GDM1 (cell line): ENCODE measurements around the gene GEN1.
"Not testable (repeated sequence)": the region's sequence is repeated elsewhere in the genome, so short reads cannot be mapped to it uniquely, and the experiment has no call there.

Experiments used
- DNase-seq: peaks from one replicate; lab custom pipeline; 2025; lab: John Stamatoyannopoulos, UW

GEN1 gene

DNA sequence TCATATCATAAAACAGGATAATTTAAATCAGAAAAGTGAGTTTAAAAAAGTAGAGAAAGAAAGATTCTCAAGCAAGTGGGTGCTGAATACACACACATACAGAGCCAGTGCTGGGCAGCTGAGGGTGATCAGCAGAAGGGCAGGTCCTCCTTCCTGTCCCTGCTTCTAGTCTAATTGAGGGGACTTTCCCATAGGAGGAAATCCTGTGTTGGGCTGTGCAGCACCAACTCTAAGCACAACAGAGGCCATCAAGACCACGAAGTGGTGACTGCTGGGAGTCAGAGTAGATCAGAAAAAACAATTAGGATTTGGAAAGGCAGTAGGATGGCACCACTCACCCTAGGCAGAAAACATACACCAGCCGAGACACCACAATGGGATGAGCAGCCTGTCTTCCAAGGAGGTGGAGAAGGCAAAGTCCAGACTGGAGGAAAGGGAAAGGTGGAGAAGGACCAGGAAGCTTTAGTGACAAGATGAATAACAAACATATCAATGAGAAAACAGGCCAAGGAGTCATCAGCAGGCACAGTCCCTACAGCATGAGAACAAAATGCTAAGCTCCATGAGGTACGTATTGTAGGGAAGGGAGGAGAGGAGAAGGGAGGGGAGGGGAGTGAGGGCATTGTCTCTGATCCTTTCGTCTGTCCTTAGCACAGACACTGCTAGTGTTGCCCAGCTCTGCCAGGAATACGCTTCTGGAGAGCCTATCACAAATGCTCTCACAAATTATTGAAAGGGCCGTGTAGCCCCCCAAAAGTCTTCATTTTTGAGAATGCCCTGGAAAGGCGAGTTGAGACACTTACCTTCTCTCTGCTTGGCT lies 45.6 kb downstream of the GEN1 start:
- no peak for DNase-seq

DNA sequence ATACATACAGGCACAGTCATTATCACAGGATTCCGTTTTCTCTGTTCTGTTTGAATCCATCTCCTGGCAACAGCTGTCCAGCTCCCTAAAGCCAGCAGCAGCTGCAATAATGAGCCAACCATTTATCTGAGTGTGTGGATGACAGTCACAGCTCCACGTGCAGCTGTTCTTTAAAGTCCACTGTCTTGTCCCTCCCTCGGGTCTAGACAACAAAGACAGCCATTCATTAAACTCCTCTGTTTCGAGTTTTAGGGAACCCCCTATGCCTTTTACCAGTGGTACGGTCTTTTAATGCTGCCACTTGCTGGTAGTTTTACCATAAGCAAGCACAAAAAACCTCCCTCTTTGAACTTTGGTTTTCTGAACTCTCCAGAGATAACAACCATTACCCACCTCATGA lies 46.3 kb downstream of the GEN1 start:
- DNase-seq, result no peak

DNA sequence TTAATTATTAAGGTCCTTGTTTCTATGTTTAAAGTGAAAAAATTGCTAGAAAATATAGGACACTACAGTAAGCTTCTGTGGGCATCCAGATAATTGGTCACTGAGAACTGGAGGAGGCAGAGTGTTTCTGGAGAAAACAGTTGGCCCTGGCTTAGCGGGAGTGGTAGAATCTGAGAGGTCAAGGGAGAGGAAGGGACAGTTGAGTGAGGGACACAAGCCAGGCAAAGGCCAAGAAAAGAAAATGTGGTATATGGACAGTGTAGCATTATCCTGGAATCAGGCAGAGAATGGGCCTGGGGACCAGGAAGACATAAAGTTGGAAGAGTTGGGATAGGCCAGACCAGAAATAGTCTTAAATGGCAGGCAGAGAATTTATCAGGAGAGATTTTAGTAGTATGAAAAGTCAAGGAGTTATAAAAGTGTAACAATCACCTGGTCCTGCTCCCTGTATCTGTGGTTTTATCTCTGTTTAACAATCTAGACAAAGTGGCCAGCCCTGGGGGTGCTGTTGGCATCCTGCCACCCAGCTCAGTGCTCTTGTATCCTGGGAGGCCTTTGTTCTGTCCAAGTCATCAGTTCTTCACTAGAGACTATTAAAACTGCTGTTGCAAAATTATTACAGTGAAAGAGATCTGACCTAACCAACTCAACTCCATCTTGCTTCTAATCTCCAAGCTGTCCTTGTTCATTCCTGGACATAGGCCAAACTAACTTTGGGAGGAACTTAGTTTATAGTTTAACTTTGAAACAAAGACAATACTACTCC lies 46.9 kb downstream of the GEN1 start:
- no peak for DNase-seq

DNA sequence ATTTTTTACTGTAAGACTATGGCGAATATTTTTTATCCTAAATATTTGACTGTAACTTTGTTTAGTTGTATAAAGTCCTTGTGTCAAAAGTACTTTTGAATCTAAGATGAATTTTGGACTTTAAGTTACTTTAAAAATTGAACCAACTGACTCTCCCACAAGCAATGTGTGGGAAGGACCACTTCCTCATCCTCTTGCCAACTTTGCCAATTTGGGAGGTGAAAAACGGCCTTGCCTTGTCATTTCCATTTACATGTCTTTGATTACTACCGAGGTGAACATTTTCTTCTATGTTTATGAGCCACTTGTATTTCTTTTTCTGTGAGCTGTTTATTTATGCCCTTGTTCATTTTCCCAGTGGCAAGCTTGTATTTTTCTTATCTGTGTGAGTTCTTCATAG lies 49.6 kb downstream of the GEN1 start:
- DNase-seq, result no peak

DNA sequence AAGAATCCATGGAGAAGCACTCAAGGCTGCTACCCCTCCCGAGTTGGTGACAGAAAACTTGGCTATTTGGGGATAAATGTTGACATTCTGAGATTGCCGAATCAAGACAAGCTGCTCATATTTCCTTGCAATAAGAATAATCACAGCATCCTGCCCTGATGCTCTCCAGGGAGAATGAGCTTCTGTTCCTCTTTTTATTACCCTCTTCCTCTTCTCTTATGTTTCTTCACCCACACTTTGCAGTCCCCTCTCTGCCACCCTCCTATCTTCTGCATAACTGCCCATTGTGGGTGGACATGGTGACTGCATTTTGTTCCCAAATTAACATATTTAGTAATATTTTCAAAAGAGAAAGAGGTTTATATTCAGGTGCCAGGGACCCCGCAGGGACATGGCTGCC lies 50.4 kb downstream of the GEN1 start:
- no peak for DNase-seq

DNA sequence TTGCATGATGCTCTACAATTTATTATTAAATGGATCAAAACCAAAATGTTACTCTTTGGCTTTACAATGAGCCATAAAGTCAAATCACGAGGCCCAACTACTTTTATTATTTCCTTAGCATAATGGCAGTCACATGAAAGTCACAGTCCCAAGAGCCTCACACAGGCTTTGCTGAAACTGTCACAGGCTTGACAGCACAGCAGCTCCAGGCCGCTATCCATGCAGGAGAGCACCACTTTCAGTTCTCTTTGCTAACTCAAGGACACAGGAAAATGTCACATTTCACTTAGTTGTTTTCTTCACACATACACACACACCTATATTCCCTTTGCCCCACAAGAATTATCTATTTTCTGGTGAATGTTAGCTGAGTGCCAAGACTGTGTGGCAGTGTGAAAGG lies 51.2 kb downstream of the GEN1 start:
- no peak for DNase-seq

DNA sequence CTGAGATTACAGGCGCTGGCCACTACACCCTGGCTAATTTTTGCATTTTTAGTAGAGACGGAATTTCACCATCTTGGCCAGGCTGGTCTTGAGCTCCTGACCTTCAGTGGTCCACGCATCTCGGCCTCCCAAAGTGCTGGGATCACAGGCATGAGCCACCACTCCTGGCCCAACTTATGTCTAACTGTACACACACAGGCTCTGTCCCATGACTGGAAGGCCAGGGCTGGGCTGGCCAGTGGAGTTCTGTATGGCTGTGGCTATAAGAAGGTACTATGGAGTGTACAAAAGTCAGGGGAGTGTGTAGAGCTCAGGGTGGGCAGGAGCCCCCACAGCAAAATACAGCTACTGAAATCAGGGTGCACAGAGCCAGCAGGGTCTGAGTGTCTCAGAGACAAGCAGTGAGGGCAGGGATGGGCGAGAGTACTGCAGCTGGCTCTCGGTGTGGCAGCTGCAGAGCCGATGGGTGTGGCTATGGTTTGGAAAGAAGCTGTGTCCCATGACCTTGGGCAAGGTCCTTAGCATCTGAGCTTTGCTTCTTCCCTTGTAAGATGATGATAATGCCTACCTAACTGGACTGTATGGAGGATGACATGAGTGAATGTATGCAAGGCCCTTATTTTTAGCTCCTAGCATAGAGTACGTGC lies 51.9 kb downstream of the GEN1 start:
- no peak for DNase-seq

DNA sequence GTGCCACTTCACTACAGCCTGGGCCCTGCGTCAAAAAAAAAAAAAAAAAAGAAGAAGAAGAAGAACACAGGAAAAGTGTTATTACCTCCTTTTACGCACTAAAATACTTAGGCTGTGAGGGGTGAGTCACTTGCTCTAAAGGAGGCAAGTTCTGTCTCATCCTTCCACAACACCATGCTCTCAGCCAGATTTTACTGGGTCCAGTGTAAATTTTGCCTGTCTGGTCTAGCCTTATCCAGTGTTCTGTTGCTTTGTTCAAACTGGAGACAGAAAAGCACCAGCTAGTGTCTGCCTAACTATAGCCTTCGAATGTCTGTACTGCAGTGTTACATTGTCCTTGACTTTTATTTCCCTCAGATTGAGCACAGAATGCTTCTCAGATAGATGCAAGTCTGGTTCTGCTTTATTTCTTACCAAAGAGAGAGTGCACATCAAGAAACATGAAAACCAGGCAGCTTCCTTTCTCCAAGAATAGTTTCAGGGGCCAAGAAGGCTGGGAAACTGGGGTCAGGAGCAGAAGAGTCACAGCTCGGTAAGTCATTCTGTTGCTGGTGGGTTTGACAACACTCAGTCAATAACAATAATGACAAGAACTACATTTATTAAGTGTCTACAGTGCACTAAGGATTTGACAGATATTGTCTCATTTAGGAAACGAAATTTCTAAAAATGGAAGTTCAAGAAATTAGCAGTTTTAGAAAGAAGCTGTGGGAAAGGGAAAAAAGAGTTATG lies 59.2 kb downstream of the GEN1 start:
- no peak for DNase-seq

DNA sequence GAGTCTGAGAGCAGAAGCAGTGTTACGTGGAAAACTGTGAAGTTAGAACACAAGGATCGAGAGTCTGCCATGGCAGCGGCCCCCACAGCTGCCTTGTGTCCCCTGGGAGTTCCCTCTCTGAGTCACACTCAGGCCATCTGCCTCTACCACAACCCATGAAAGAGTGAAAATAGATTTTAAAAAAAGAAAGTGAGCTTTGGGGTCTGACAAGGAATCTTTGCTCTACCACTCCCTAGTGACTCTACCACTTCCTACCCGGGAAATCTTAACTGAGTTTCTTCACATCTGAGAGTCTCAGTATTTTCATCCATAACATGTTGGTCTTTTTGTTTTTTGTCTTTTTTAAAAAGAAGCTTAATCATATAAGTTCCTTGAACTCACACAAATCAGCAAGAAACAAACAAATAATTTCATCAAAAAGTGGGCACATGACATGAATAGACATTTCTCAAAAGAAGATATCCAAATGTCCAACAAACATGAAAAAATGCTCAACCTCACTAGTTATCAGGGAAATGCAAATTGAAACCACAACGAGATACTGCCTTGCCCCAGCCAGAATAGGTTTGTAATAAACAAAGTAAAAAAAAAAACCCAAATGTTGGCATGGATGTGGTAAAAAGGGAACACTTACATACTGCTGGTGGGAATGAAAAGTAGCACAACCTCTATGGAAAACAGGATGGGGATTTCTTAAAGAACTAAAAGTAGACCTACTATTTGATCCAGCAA lies 60.0 kb downstream of the GEN1 start:
- DNase-seq, result no peak

DNA sequence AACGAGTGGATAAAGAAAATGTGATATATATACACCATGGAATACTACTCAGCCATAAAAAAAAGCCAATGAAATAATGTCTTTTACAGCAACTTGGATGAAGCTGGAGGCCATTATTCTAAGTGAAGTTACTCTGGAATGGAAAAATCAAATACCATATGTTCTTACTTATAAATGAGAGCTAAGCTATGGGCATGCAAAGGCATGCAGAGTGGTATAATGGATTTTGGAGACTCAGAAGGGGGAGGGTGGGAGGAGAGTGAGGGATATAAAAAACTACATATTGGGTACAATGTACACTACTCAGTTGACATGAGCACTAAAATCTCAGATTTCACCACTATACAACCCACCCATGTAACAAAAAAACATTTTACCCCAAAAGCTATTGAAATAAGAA lies 60.7 kb downstream of the GEN1 start:
- no peak for DNase-seq

DNA sequence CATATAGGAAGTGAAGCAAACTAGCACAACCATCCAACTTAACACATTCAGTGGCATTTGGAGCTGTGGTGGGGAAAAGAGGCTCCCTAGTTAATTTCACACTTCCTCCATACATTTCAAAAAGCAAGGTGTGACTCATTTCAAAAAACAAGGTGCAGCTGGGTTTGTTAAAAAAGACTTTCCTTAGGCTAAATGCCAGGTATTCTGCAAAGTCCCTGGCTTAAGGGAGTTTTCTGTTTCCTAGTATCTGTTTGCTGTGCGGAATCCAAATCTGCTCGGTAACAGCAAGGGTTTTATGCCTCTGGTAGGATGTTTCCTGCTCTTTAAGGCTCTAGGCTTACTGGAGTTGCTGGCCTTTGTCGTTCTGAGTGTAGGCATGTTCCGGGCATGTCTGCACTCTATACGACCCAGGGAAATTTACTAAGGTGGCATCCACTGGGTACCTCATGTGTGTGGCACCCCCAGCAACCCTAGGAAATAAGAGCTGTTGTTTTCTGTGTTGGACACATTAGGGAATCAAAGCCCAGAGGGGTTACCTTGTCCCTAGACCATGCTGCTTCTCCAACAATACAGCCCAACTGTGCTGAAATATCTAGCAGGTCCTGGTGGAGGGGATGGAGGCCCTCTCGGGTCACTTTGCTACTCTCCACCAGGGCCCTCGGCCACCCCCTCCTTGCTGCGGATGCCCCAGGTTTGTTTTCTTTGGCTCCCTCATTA lies 61.7 kb downstream of the GEN1 start:
- DNase-seq, result no peak

DNA sequence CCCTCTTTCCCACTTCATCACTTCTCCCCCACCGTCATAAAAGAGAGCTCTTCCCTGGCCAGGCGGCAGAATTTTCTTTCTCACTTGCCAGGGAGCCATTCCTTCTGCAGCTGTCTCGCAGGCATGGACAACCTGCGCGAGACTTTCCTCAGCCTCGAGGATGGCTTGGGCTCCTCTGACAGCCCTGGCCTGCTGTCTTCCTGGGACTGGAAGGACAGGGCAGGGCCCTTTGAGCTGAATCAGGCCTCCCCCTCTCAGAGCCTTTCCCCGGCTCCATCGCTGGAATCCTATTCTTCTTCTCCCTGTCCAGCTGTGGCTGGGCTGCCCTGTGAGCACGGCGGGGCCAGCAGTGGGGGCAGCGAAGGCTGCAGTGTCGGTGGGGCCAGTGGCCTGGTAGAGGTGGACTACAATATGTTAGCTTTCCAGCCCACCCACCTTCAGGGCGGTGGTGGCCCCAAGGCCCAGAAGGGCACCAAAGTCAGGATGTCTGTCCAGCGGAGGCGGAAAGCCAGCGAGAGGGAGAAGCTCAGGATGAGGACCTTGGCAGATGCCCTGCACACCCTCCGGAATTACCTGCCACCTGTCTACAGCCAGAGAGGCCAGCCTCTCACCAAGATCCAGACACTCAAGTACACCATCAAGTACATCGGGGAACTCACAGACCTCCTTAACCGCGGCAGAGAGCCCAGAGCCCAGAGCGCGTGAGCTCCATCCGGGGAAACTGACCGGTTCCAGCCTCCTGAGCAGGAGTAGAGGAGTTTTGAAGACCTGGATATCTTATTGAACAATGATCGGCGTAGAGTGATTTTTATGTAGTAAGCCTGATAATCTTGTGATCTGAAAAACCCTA lies 62.7 kb downstream of the GEN1 start, which contains the start of gene MSGN1:
MSGN1 (plus strand) TSS at position 65 of the 850 bp plus-strand sequence; CDS start at position 124, 59 bp downstream.
- DNase-seq, result no peak

DNA sequence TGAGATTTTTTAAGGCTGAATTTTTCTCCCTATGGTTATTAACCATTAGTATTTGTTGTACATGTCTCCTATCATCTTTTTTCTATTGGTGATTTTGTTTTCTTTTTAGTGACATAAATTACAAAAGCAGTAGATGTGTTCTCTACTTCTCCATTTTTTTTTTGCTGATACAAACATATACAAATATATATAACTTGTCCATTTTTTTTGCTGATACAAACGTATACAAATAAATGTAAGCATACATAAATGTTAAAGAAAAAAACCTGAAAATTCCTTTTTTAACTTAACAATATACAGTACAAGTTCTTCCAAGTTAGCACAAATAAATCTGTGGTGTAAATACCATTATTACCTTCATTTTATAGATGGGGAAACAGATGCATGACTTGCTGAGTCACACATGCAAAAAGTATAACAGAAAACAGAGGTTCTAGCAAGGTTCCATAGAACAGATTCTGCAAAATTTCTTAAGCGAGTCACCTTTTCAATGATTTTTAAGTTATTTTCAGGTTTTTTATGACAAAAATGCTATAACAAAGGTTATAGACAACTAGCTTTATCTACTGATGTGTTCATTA lies 64.4 kb downstream of the GEN1 start:
- DNase-seq, result no peak

DNA sequence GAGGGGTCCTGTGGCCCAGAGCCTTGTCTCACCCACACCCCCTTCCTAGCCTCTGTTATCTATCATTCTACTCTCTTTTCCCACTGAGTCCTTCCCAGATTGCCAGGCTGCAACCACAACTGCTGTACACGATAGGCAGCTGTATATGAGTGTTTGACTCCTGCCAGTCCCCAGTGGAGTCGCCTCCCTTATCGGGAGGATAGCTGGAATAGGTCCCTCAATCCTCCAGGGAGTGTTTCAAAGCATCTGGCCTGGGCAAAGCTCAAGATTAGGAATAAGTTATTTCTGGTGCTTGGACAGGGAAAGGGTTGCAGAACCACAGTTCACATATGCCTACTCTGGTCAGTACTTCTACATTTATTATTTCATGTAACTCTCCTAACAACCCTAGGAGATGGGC lies 67.1 kb downstream of the GEN1 start:
- DNase-seq, result no peak

DNA sequence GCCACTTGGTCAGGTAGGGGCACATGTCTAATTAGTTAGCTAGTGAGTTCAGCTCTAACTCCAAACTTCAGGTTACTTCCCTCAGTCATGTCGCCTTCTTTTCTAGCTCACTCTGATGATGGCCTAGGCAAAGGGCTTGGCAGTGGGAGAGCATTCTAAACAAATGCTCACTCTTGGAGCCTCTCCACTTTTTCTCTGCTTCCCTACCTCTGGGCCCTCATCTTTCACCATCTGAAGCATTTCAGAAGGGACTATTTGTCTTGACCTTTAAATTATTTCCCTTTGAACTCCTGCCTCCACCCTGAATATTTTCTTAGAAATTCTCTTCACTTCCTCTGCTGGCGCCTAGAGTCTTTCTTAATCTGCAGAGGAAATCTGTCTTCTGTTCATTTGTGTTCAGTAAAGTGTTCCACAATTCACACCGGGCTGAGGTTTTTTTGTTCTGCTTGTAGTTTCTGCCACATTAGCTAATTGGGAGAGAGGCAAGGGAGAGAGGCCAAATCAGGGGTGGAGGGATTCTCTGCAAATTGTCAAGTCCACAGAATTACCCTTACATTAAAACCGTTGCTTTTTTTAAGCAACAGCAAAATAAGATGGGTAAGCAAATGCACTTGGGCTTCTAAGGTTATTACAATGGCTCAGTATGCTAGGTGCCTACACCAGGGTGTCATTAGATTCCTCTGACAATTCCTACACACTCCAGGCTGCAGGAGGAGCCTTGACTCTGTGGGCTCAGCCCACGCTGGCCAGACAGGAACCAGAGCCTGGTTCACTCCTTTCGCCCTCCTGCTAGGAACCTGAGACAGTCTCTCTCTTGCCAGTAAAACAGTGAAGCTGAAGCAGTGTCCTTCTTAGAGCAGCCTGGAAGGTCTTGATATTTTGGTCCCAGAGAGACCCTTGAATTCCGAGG lies 67.9 kb downstream of the GEN1 start:
- DNase-seq, result no peak

DNA sequence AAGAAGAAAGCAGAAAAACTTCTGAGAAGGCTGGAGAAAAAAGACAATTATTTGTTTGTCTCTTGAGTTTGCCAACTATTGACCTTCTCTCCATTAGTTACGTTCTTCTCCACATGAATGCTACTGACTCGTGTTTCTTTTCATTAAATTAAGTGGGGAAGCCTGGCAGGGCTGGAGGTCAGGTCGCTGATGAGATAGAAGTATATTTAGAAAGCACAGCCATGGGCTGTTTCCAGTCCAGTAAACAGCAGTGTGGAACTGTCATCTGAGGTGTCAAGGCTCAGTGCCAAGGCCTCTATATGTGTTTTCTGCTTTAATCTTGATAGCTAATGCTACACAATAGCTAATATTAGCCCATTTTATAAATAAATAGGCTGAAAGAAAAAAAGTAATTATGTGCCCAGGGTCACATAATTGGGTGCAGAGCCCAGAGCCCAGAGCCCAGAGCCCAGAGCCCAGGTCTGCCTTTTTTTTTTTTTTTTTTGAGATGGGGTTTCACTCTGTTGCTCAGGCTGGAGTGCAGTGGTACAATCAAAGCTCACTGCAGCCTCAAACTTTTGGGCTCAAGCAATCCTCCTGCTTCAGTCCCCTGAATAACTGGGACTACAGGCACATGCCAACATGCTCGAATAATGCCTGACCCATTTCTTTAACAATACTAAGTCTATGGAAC lies 68.6 kb downstream of the GEN1 start:
- no peak for DNase-seq

DNA sequence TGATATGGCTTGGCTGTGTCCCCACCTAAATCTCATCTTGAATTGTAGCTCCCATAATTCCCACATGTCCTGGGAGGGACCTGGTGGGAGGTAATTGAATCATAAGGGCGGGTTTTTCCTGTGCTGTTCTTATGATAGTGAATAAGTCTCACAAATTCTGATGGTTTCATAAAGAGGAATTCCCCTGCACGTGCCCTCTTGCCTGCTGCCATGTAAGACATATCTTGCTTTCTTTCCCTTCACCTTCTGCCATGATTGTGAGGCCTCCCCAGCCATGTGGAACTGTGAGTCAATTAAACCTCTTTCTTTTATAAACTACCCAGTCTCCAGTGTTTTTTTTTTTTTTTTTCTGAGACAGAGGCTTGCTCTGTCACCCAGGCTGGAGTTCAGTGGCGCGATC lies 69.7 kb downstream of the GEN1 start:
- not testable (repeated sequence) for DNase-seq

DNA sequence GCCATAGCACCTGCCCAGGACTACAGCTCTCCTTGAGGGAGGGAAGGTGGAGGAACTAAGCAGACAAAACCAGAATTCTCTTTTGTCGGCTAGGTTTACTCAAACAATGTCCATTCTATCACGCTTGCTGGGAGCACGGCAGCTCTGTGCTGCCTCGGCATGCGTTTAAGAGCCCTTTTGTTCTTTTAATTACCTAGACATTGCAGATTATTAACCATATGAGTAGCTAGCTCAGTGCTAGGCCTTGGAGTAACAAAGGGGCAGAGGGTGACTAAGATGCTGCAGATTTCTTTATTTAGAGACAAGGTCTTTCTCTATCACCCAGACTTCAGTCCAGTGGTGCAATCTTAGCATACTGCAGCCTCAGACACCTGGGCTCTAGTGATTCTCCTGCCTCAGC lies 73.4 kb downstream of the GEN1 start:
- DNase-seq, result no peak
